ENCODE data around the gene TUFT1. TPM values are rescaled to one million over a fixed set of nuclear protein-coding genes. Genes with fewer than 3 reads are reported as not detected.
"Not testable (repeated sequence)": the region's sequence is repeated elsewhere in the genome, so short reads cannot be mapped to it uniquely, and the experiment has no call there.

TUFT1 gene
- total RNA-seq, 4 donors from 2014 or later = 18.1 to 41.8 (median 32.8) TPM

DNA sequence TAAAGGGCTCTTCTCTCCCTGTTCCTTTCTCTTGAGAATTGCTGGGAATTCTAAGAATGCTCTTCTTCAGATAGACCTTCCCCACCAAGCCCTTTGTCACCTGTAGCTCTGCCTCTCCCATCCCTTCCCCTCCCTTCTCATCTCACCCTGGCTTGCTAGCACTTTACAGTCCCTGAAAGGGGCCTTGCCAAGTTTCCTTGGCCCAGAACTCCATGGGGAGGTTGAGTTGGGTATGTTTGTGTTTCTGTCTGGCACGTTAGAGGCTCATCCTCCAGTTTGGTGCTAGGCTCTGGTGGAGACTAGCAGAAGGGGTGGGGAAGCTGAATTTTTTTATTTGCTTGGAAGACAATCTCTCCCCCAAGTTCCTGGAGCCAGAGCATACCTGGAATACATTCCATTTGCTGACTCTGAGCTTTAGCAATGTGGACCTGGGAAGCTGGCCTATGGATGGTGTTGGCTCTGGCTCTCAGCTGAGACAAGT, 24.0 kb upstream of the TUFT1 start:
- no peak overlapping the region for H3K4me3 ChIP-seq
- TF ChIP-seq, protein P1, sequence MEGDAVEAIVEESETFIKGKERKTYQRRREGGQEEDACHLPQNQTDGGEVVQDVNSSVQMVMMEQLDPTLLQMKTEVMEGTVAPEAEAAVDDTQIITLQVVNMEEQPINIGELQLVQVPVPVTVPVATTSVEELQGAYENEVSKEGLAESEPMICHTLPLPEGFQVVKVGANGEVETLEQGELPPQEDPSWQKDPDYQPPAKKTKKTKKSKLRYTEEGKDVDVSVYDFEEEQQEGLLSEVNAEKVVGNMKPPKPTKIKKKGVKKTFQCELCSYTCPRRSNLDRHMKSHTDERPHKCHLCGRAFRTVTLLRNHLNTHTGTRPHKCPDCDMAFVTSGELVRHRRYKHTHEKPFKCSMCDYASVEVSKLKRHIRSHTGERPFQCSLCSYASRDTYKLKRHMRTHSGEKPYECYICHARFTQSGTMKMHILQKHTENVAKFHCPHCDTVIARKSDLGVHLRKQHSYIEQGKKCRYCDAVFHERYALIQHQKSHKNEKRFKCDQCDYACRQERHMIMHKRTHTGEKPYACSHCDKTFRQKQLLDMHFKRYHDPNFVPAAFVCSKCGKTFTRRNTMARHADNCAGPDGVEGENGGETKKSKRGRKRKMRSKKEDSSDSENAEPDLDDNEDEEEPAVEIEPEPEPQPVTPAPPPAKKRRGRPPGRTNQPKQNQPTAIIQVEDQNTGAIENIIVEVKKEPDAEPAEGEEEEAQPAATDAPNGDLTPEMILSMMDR (IDR thresholded peaks at IDR 0.05) = no peak
- no peak for TF ChIP-seq POLR2A (IDR thresholded peaks at IDR 0.05)

DNA sequence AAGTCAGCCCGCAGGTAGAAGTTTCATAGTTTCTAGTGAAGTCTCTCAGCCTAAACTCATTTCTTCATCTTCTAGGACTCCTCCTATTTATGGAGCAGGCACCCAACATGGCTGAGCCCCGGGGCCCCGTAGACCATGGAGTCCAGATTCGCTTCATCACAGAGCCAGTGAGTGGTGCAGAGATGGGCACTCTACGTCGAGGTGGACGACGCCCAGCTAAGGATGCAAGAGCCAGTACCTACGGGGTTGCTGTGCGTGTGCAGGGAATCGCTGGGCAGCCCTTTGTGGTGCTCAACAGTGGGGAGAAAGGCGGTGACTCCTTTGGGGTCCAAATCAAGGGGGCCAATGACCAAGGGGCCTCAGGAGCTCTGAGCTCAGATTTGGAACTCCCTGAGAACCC, 21.7 kb upstream of the TUFT1 start:
- Histone ChIP-seq H3K4me3 (no peak overlapping the region), H3K9me3 (no peaks in the 10 kb centered on the region), H3K27me3 (no peaks in the 10 kb centered on the region), H3K4me1 (peaks cover 0 to 12% (median 0%) of the 10 kb centered on the region in 3 donors), H3K36me3 (peaks cover 0 to 24% (median 0%) of the 10 kb centered on the region in 3 donors), H3K27ac (no peak overlapping the region)
- no peak for DNase-seq
- WGBS, 2 donors = 91 to 94% methylated on average over 6 to 12 of the region's 12 CpGs
- no peak for TF ChIP-seq POLR2A (IDR thresholded peaks at IDR 0.05)
- TF ChIP-seq, protein P1 (IDR thresholded peaks at IDR 0.05) = no peak
- intact Hi-C loops (cut with DNase I) = no loop called here

More for the DNA sequence above, 24.0 kb upstream of the TUFT1 start:
- DNase-seq = no peak
- intact Hi-C loops (cut with DNase I) = no loop called here
- peaks cover 0 to 6% (median 0%) of the 10 kb centered on the region in 4 donors for H3K27me3 ChIP-seq
- WGBS, 2 donors = no CpG with 5 or more reads among the region's 1 CpG
- peaks cover 0 to 22% (median 0%) of the 10 kb centered on the region in 3 donors for H3K36me3 ChIP-seq
- H3K27ac ChIP-seq = no peak overlapping the region
- H3K4me1 ChIP-seq = peaks cover 13 to 33% (median 16%) of the 10 kb centered on the region in 3 donors
- no peaks in the 10 kb centered on the region for H3K9me3 ChIP-seq

DNA sequence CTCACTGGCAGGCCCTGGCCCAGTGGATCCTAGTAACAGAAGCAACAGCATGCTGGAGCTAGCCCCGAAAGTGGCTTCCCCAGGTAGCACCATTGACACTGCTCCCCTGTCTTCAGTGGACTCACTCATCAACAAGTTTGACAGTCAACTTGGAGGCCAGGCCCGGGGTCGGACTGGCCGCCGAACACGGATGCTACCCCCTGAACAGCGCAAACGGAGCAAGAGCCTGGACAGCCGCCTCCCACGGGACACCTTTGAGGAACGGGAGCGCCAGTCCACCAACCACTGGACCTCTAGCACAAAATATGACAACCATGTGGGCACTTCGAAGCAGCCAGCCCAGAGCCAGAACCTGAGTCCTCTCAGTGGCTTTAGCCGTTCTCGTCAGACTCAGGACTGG, 21.2 kb upstream of the TUFT1 start:
- peaks cover 0 to 7% (median 0%) of the 10 kb centered on the region in 3 donors for H3K4me1 ChIP-seq
- 93% methylated on average over 3 of the region's 15 CpGs; no CpG with 5 or more reads in 1 of the 2 donors for WGBS, 2 donors
- intact Hi-C loops (cut with DNase I) = no loop called here
- TF ChIP-seq POLR2A (IDR thresholded peaks at IDR 0.05) = no peak
- TF ChIP-seq, protein P1 (IDR thresholded peaks at IDR 0.05) = no peak
- DNase-seq = no peak
- peaks cover 0 to 29% (median 0%) of the 10 kb centered on the region in 3 donors for H3K36me3 ChIP-seq
- H3K4me3 ChIP-seq = no peak overlapping the region
- H3K9me3 ChIP-seq = no peaks in the 10 kb centered on the region
- H3K27ac ChIP-seq = no peak overlapping the region
- H3K27me3 ChIP-seq = no peaks in the 10 kb centered on the region

DNA sequence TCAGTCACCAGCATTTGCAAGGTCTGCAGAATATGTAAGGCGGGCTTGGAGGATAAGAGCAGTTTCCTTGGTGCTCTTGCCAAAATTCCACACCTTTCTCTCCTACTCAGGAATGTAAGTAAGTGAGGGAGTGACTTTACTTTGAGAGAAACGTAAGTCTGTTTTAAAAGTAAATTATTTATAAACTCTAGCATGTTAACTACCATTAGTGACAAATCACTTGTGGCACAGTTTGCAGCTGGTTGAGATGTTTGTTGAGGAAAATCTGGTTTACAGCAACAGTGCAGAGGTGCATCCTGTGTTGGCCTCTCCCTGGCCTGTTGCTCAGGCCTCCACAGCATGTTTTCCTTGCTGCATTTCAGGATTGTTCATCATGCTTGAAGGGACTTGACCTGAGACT, 20.4 kb upstream of the TUFT1 start:
- Histone ChIP-seq H3K4me3 (no peak overlapping the region), H3K4me1 (no peaks in the 10 kb centered on the region), H3K27ac (no peak overlapping the region), H3K36me3 (peaks cover 0 to 36% (median 0%) of the 10 kb centered on the region in 3 donors), H3K27me3 (no peaks in the 10 kb centered on the region), H3K9me3 (no peaks in the 10 kb centered on the region)
- intact Hi-C loops (cut with DNase I) = no loop called here
- TF ChIP-seq, protein P1 (IDR thresholded peaks at IDR 0.05) = no peak
- no peak for TF ChIP-seq POLR2A (IDR thresholded peaks at IDR 0.05)
- 78 to 80% methylated on average over 2 of the region's 2 CpGs for WGBS, 2 donors
- no peak for DNase-seq

DNA sequence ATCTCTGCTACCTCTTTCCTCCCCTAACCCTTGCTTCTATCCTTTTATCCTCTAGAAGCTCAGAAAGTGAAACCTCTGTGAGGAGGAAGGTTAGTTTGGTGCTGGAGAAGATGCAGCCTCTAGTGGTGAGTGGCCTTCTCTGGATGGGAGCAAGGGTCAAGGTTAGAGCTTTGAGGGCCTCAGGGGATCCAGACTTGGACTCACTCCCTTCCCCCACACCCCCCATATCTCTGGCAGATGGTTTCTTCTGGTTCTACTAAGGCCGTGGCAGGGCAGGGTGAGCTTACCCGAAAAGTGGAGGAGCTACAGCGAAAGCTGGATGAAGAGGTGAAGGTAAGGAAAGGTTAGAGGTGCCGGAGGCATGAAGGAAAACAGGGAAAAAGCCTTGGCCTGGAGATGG, 19.8 kb upstream of the TUFT1 start:
- H3K36me3 ChIP-seq = peaks cover 0 to 40% (median 0%) of the 10 kb centered on the region in 3 donors
- no peak for DNase-seq

DNA sequence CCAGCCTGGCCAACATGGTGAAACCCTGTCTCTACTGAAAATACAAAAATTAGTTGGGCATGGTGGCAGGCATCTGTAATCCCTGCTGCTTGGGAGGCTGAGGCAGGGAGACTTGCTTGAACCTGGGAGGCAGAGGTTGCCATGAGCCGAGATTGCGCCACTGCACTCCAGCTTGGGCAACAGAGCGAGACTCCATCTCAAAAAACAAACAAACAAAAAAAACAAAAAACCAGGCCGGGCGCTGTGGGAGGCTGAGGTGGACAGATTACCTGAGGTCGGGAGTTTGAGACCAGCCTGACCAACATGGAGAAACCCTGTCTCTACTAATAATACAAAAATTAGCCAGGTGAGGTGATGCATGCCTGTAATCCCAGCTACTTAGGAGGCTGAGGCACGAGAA, 17.7 kb upstream of the TUFT1 start:
- H3K4me1 ChIP-seq; H3K4me3 ChIP-seq; DNase-seq; H3K27me3 ChIP-seq; H3K27ac ChIP-seq; H3K9me3 ChIP-seq; intact Hi-C loops (cut with DNase I): not testable (repeated sequence)
- peaks cover 0 to 55% (median 0%) of the 10 kb centered on the region in 3 donors for H3K36me3 ChIP-seq
- WGBS, 2 donors = 83 to 90% methylated on average over 5 to 7 of the region's 7 CpGs

More for the DNA sequence above, 19.8 kb upstream of the TUFT1 start:
- no peak overlapping the region for H3K27ac ChIP-seq
- H3K9me3 ChIP-seq = no peaks in the 10 kb centered on the region
- TF ChIP-seq POLR2A (IDR thresholded peaks at IDR 0.05) = no peak
- TF ChIP-seq, protein P1 (IDR thresholded peaks at IDR 0.05) = no peak
- 90 to 95% methylated on average over 4 of the region's 4 CpGs for WGBS, 2 donors
- intact Hi-C loops (cut with DNase I) = no loop called here
- H3K4me3 ChIP-seq = no peak overlapping the region
- H3K27me3 ChIP-seq = no peaks in the 10 kb centered on the region
- no peaks in the 10 kb centered on the region for H3K4me1 ChIP-seq
